GM08714 (cell line): Measurements from ENCODE around the gene SYPL2.
A peak's percentile ranks its signal among the peaks of the same experiment; 100 is the strongest.

Experiments
- H3K4me3 ChIP-seq: fragments of 200-500 bp; sonication (Bioruptor generic); 2 replicates; pipeline ENCODE4 v1.5.1; 2014; ENCODE audit warnings: mild to moderate bottlenecking, low read length, inconsistent platforms
- ZNF274 ChIP-seq: IDR thresholded peaks from 2 replicates; pipeline ENCODE4 v1.6.1; 2012; ENCODE audit warnings: mild to moderate bottlenecking, low read depth, low read length

SYPL2 gene

DNA sequence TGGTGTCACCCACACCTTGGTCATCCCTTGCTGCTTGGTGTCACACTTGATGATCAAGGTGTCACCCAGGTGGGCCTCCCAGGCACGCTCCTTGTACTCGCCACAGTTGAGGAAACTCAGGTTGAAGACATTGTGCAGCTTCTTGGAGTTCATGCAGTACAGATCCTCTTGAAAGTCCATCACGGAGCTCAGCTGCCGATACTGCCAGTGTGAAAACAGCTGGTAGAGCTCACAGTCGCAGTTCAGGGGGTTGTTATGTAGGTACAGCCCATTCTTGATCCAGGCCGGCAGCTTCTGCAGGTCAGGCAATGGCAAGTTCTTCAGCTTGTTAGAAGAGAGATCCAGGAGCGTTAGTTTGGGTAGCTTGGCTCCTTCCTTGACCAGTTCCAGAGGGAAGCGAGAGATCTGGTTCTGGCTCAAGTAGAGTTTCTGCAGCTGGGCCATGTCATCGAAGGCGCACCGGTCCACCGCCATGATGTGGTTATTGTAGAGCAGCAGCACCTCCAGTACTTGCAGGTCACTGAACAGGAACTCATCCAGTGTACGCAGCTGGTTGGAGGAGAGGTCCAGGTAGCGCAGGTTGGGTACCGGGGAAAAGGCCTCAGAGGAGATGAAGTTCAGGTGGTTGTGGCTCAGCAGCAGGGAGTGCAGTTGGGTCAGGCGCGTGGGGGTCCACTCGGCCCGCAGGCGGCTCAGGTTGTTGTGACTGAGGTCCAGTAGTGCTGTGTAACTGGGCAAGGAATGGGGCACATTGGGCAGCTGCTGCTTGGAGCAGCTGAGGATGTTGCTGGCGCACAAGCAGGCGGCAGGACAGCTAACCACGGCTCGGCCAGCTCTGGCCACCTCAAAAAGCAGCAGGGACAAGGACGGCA, 41.9 kb downstream of the SYPL2 start:
- no peak overlapping the region for H3K4me3 ChIP-seq
- no peak for TF ChIP-seq ZNF274

DNA sequence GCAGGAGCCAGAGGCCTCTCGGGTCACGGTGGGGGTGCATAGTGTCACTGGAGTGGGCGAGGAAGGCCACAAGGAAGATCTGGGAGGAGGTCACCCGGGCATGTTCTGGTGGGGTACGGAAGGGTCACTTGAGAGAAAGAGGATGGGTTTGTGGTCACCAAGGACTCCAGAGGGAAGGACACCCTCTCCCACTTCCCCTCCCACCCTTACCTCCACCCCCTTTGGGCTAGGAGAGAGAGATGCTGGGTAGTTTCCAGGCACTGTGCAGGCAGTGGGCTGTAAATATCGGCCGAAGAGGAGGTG, 42.5 kb downstream of the SYPL2 start:
- H3K4me3 ChIP-seq: no peak overlapping the region
- no peak for TF ChIP-seq ZNF274

DNA sequence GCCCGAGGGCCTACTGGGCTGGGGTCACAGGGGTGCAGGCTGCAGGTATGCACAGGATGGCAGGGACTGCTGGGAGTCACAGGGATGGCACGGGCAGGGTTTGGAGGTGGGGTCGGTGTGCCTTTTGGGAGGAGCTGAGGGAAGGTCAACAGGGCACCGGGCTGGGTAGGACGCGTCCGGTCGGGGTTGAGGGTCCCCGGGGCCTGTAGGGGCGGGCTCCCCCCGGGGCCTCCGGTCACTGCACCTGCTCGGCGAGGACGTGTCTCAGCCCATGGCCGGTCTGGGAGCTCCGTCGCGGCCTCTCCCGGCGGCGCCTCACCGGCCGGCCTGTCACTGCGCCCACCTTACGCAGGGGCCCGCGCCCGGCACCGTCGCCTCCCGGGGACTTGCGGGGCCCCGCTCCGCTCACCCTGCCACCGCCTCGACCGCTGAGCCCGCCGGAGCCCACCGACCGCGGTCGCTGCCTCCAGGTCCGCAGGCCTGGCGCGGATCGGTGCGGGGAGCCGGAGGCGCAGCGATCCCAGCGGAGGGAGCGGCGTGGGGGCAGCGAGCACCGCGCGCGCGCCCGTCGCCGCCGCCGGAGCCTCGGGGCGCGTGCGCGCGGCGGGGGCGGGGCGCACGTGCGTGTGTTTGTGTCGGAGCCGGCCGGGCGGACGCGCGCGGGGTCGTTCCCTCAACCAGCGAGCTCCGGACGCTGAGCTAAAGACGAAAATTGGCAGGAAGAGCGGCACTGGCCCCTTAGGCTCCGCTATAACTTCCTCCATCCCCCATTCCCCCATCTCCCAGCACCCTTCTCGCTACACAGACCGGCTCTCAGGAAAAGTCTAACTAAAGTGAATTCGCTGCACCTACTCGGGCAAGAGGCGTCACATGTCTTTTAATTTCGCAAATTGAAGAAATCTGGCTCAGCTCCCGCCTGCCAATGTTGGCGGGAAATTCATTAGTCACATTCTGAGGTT, 43.1 kb downstream of the SYPL2 start, which contains the start of gene AMIGO1:
TSS of gene AMIGO1 (minus strand) at position 552 of the 959 bp plus-strand sequence. CDS start 815 bp downstream, outside the sequence.
- no peak for TF ChIP-seq ZNF274
- peak within 1 kb of the TSS; percentile 68 for H3K4me3 ChIP-seq

DNA sequence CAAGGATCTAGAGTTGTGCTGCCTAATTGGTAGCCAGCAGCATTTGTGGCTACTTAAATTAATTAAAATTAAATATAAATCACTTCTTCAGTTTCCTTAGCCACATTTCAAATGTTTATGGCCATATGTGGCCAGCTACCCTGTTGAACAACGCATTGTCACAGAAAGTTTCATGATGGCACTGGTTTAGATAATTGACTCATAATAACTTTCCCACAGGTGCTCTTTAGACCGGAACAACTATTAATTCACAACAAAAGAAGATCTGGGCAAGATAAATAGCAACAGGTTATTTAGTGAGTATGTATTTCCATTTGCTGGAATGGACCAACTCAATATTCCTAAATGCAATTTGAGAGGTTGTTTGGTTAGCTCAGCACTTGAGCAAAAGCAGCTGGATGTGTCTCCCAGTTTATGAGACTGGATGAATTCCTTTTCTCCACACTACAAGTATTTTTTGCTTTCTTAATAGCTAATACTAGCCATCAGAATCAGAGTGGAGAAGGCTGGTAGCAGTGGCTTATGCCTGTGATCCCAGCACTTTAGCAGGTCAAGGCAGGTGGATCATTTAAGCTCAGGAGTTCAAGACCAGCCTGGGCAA, 46.9 kb downstream of the SYPL2 start:
- H3K4me3 ChIP-seq: no peak overlapping the region
- no peak for TF ChIP-seq ZNF274

DNA sequence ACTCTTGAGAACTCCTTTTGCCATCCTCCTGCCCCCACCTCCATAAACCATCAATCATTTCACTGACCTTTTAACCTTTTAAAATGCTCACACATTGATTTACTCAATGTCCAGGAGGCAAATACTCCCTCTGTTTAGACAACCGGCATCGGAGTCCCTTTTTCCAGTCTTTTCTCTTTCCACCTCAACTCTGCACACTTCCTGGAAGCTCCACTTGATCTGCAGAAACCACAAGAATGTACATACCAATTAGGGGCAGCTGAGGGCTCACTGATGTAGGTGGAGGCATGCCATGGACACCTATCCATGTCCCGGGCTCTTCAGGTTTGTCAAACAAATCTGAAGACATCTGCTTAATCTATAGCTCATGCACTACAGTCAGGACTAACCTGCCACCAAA, 48.5 kb downstream of the SYPL2 start:
- no peak for TF ChIP-seq ZNF274
- H3K4me3 ChIP-seq: no peak overlapping the region

DNA sequence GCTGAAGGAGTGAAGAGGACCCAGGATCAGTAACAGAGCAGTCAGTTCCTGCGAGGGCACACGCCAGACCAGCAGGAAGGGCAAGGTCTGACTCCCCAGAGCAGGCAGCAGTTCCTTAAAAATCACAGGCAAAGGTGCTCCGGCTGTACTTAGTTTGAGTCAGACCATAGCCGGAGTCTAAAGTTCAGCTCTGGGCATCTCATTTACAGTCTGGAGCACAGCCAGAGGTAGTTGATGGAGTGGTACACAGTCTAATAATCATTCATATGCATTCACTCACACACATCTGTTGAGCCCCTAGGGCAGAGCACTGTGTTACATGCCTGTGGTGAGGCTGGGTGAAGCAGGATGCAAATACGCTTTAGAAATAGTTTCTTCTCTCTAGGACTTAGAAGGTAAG, 50.5 kb downstream of the SYPL2 start:
- TF ChIP-seq ZNF274: no peak
- no peak overlapping the region for H3K4me3 ChIP-seq

DNA sequence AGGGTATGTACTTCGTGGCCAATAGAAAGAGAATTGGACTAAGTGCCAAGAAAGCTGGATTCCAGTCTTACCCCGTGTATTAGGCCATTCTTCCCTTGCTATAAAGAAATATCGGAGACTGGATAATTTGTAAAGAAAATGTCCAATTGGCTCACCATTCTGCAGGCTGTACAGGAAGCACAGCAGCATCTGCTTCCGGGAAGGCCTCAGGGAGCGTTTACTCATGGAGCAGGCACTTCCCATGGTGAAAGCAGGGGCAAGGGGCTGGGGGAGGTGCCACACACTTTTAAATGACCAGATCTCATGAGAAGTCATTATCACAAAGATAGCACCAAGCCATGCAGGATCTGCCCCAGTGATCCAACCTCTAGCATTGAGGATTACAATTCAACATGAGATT, 51.0 kb downstream of the SYPL2 start:
- TF ChIP-seq ZNF274: no peak
- no peak overlapping the region for H3K4me3 ChIP-seq

DNA sequence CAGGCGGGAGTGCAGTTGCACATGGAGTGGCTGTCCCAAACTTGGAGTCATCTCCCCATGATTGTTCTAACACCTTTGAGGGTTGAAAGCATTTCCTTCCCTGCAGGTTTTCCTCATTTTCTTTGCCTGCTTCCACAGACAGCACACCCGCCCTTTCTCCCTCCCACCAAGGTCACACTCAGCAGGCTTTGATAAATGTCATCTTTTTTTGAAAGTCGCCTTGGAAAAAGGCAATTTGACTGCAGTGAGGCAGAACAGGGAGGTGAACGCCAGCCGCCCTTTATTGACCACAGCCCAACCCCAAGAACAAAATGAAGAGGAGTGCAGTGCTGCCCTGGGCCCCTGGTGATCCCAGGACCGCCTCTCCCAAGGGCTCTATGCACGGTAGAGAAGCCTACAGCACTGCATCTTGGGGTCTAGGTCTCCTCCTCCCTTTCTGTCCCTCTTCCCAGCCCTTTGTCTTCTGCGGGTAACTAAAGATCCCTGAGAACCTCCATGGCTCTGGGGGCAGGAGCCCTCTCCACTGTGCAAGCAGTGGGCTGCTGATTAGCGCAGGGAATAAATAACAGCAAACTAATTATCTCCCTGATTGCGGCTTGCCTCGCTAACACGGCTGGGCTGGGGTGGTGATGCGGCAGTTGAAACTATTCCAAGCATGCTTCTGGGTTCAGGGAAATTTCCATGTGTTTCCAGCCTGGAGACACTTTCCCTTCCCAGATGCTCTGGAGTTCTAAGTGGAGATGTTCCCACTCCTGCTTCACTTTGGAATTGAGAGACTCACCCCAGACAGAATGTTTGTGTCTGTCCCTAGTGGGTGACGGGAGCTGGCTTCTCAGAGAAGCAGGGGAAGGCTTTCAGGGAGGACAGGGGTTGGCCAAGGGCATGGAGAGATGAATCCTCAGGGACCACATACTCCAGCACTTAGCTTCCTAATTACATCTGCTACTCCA, 54.9 kb downstream of the SYPL2 start:
- no peak overlapping the region for H3K4me3 ChIP-seq
- TF ChIP-seq ZNF274: no peak

DNA sequence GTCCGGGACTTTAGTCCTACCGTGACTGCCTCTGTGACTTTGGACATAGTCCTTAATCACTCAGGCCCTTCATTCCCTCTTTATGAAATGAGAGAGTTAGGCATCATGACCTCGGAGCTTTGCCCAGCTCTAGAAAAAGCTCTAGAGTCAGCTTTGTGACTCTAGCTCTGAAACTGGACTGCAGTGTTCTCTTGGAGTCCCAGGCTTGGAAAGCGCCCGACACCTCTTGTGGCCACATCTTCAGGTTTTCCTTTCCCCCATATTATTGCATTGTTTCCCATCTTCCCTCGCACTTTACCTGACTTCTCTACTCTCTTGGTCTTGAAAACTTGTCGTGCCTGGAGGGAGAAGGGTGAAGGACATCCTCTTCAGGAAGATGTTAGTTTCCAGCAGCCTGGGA, 55.7 kb downstream of the SYPL2 start:
- no peak overlapping the region for H3K4me3 ChIP-seq
- TF ChIP-seq ZNF274: no peak

DNA sequence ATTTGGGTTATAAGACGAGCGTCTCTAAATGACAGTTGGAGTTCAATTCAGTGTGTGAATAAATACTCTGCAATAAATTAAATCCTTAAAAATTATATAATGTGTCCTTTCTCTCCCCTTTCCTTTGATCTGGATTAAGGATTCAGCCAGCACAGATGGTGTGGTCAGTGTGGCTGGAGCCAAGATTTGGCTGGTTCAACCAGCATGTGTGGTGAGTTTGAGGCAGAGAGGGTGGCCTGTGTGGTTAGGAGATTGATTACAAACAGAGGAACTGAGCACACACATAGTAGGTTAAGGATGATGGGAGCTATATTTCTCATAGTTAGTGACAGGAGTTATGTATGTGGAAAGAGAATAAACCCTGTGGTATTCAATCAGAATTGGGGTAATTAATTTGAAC, 57.4 kb downstream of the SYPL2 start:
- no peak for TF ChIP-seq ZNF274

DNA sequence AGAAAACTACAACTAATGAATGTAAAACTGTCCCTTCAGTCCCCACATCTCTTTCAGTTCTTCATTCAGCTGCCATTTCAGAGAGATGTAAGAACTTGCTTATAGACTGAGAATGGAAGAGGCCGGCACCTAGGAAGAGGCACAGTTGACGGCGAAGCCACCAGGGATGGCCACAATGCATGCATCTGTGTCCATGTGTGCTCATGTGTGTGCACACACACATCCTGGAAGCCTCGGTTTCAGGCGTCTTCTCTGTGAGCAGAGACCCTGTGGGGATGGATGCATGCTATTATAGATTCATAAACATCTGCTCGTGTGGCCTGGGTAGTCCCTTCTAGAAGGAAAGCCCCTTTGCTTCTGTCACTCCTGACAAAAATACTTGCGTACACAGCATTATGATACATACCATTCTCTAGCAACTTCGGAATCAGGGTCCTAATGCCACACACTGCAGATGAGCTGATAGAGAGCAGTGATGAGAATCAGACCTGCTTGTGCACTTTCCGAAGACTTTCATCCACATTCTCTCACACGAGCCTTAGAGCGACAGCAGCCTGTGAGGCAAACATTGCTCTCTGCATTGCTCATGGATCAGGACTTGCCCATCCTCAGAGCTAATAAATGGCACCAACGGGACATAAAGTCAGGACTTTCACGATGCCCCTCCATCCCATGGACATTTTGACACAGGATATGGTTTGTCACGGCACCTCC, 60.9 kb downstream of the SYPL2 start:
- TF ChIP-seq ZNF274: no peak
- H3K4me3 ChIP-seq: no peak overlapping the region

More for the DNA sequence above, 57.4 kb downstream of the SYPL2 start:
- H3K4me3 ChIP-seq: no peak overlapping the region

DNA sequence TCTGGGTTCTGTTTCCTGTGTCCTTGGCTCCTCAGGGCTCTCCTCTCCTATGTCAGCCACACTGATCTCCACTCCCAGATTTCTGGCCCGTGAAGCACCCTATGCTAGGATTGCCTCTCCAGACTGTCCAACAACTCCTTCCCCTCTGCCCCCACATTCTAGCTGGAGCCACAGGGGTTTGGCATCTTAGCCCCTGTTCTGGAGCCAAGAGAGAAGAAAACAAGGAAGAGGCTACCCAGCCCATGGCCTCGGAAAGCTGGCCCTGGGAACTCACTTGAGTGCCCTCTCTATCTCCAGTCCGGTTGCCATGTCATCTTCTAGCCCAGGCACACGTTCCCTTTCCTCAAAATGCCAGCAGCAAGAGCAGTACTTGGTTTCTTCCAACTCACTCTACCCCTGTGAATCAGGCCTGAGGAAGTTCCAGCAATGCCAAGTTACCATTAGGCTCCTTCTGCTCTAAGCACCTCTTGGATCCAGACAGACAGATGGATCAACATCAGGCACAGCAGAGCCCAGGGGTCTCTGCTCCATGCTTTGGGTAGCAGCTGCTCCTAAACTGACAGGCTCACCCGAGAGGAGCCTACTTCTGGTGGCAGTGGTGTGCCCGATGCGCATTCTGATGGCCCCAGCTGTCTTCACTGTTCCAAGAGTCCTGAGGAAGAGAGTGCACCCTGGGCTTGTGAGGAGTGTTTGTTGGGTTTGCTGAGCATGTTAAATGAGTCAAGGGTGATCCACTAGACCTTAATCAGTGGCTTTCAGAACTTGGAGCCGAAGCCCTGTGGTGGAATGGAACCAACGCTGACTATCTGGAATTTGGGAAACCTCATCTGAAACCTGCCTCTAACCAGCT, 61.7 kb downstream of the SYPL2 start:
- H3K4me3 ChIP-seq: no peak overlapping the region
- no peak for TF ChIP-seq ZNF274
